GM20431 (cell line): ENCODE measurements around the gene DDX28.
"Not testable (repeated sequence)": the region's sequence is repeated elsewhere in the genome, so short reads cannot be mapped to it uniquely, and the experiment has no call there.

ENCODE experiments used
- in situ Hi-C: fragments of 300-500 bp; cut with MseI, MboI; formaldehyde crosslinking; loops from one replicate; pipeline ENCODE4 v1.15.0; 2020; ENCODE audit warnings: low sequenced_read_pairs; ENCODE audit not compliant: unreplicated experiment

The DDX28 gene

DNA sequence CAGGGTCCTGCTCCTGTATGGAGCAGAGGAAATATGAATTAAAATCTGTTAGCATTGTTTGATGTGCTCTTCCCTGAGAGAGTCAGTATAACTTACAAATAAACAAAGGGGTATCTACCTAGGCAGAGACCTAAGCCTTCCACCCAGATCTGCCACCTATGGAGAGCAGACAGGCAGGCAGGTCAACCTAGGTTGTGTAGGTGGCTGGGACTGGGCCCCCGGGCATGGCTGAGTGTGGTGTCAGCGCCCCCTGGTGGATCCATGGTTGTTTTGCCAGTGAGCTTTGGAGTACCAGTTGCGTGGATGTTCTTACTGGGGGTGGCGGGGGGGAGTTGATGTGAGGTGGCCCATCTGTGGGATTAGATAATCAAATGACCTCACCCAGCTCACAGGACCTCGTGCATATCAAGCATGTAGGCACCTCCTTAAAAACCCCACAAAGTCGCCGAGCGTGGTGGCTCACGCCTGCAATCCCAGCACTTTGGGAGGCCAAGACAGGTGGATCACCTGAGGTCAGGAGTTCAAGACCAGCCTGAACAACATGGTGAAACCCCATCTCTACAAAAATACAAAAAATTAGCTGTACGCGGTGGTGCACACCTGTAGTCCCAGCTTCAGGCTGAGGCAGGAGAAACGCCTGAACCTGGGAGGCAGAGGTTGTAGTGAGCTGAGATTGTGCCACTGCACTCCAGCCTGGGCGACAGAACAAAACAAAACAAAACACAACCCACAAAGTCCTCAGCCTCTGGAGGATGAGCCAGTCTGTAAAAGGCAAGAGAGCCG, 17.7 kb upstream of the DDX28 start:
- in situ Hi-C loops, result no loop called here

DNA sequence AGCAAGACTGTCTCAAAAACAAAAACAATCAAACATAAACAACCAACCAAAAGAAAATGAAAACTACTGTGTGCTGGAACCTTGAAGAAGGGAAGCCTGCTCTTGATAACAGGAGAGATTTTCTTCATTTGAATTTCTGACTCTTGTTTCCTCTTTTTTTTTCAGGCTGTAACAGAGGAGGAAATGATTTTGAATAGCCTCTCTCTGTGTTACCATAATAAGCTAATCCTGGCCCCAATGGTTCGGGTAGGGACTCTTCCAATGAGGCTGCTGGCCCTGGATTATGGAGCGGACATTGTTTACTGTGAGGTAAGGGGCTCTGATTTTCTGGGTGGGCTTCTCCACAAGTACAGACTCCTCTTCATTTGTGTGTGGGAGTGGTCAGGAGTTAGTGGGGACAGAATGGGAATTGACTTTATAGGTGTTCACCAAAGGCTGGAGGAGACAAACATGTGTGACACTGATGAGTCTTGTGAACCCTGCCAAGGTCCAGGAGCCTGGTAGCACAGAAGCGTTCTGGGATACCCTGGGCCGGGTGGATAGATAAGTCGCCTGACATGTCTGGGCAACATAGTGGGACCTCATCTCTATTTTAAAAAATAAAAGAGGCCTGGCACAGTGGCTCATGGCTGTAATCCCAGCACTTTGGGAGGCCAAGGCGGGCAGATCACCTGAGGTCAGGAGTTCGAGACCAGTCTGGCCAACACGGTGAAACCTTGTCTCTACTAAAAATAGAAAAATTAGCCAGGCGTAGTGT, 15.0 kb upstream of the DDX28 start:
- in situ Hi-C loops, result no loop called here

DNA sequence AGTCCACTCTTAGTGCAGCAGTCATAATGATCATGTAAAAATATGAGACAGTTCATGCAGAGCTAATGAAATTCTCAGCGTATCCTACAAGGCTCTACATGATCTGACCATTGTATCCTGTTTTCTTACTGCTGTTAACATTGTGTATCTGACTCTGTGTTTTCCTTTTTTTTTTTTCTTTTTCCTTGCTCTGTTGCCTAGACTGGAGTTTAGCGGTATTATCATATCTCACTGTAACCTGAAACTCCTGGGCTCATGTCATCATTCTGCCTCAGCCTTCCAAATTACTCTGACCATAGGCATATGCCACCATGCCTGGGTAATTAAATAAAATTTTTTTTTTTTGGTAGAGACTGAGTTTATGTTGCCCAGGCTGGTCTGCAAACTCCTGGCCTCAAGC, 12.2 kb upstream of the DDX28 start:
- in situ Hi-C loops, result no loop called here

DNA sequence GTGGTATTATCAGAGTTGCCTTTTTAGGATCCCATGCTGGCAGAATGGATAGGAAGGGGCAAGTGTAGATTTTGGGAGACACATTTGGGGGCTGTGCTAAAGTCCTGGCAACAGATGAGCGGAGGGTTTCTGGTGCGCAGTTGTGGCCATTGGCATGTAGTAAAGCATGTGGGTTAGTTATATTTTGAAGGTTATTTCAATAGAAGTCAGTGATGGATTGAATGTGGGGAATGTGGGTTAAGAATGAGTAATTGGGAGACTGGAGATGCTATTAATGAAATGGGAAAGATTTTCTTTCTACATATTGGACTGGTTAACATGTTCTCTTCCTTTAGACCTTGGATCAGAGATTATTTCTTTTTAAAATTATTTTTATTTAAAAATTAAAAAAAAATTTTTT, 10.1 kb upstream of the DDX28 start:
- in situ Hi-C loops, result no loop called here

DNA sequence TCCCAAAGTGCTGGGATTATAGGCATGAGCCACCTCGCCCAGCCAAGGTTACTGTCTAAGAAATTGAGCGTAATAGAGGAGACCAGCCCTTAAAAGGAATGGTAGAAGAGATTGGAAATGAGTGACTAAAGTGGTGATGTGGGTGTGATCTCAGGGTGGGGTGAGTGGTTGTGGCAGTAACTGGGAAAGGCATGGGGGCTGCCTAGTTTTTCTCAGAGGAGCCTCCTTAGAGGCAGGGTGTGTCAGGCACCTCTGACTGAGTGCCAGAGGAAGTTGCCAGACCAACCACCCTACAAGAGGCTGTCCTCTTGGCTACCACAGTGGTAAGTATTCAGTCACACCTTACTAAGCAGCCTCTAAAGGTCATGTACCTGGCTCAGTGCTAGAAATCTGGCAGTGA, 8.9 kb upstream of the DDX28 start:
- in situ Hi-C loops, result no loop called here

DNA sequence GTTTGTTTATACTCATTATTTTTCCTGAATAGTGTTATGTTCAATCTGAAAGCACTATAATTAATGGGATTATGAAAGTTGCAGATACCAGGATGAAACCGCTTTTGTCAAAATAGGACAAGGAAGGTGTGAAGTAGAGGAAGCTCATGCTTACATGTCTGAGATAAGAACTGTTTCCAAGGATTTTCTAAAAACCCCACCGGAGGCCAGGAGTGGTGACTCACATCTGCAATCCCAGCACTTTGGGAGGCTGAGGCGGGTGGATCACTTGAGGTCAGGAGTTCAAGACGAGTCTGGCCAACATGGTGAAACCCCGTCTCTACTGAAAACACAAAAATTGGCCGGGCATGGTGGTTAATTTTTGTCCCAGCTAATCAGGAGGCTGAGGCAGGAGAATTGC, 7.1 kb upstream of the DDX28 start:
- in situ Hi-C loops, result not testable (repeated sequence)

DNA sequence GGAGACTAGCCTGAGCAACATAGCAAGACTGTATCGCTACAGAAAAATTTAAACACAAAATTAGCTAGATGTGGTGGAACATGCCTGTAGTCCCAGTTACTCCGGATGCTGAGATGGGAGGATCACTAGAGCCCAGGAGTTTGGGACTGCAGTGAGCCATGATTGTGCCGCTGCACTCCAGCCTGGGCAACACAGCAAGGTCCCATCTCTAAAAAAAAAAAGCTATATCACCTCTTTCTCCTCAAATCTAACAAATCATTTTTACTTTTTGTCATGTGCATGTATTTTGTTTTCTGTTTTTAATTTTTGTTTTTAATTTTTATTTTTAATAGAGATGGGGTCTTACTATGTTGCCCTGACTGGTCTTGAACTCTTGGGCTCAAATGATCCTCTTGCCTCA, 6.0 kb upstream of the DDX28 start:
- in situ Hi-C loops, result no loop called here

DNA sequence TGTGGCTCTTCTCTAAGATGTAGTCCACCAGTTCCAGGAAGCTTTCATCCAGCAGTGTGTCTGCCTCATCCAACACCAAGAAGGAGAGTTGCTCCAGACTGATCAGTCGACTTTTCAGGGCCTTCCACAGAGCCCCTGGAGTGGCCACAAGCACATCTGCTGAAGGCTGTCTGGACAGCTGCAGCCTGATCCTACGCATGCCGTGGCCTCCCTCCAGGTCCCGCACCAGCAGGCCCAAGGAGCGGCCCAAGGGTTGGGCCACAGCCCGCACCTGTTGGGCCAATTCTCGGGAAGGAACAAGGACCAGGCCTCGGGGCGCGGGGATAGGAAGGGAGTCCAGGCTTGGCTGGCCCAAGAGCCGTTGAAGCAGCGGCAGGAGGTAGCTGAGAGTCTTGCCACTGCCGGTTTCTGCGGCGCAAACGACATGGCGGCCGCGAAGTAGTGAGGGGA, 729 bp downstream of the DDX28 start:
- in situ Hi-C loops, result no loop called here

DNA sequence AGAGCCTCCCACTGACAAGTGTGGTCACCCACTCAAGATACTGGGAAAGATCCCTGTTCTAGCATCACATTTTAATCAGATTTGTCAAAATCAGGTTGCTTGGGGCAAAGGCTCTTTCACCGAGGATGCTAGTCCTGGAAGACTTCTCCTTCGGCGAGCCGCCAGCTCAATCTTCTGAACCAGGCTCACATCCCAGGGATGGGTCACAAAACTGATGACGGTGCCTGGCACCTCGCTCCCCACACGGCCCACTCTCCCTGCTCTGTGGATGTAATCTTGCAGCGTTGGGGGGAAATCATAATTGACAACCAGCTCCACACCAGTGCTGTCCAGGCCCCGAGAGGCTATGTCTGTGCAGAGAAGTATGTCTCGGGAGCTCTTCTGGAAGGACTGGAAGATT, 1.5 kb downstream of the DDX28 start:
- in situ Hi-C loops, result no loop called here

DNA sequence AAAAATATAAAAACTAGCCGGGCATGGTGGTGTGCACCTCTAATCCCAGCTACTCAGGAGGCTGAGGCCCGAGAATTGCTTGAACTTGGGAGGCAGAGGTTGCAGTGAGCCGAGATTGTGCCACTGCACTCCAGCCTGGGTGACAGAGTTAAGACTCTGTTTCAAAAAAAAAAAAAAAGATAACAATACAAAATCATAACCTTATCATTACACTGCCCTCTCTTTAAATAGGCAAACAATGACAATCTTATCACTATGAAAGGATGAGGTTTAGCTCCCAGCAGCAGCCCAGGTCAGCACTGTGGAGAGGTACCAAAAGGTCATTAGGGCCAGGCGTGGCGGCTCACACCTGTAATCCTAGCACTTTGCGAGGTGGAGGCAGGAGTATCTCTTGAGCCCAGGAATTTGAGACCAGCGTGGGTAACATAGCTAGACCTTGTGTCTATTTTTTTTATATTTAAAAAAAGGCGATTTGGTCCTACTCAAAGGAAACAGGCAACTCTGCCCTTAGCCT, 3.8 kb downstream of the DDX28 start:
- in situ Hi-C loops, result no loop called here

DNA sequence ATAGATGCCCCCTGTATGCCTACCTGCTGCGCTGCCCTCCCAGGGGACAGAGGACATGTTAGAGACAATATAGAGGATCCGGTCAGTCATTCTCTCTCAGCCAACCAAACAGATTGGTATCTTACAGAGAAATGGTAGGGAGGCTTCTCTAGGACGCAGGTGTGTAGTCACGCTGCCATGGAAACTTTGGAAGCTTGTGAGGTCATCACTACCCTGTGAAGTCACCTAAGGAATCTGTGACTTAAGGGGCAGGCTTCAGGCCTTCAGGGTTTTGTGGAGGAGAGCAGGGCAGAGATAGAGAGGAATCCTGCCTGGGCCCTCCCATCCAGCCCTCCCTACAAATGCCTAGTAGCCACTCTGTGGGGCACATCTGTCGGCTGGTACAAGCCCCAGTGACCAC, 7.4 kb downstream of the DDX28 start, which contains the start of gene DPEP2NB:
Gene DPEP2NB, minus strand, starts transcription at position 231 of the 400 bp plus-strand sequence. Its CDS starts 141 bp downstream, at position 90.
- in situ Hi-C loops, result no loop called here

DNA sequence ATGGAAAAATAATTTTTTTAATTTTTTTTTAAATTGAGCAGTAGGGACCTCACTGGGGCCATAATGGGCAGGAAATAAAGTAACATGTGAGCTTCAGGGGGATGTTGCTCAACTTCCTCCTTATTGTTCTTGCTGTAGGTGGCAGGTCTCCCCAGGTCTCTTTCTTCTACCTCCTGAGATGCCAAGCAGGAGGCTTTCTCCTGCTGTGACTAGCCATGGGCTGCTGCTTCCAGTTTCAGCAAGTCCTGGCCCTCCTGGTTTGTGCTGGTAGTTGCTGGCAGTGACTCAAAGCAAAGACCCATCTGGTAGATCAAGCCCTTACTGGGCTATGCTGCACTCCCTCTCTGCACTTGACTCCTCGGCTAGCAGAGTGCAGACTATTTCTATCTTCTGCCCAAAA, 9.6 kb downstream of the DDX28 start:
- in situ Hi-C loops, result no loop called here

DNA sequence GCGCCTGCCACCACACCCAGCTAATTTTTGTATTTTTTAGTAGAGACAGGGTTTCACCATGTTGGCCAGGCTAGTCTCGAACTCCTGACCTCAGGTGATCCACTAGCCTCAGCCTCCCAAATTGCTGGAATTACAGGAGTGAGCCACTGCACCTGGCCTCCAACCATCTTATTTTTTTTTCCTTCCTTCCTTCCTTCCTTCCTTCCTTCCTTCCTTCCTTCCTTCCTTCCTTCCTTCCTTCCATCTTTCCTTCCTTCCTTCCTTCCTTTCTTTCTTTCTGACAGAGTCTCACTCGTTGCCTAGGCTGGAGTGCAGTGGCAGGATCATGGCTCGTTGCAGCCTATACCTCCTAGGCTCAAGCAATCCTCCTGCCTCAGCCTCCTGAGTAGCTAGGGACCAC, 13.2 kb downstream of the DDX28 start:
- in situ Hi-C loops, result not testable (repeated sequence)

DNA sequence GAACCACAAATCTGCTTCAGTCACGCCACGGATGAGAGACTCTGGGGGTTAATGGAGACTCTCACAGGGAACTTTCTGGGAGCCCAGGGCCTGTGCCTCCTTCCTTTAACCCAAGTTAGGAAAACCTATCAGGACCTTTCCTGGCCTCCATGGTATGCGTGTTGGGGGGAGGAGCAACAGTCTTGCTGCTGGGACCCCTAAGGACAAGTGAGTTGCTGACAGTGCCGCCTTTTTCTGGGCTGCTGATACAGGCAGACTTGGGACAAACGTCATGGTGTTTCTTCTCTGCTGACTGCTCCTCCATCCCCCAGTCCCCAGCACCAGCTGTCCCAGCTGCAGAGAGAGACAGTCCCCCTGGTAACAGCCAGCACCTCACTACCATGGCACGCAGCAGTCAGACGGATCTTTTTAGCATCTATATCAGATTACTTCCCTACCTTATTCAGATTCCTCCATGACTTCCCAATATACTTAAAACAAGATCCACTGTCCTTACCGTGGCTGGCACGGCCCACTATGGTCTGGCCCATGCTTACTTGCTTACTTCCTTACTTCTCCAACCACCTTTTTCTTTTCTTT, 13.8 kb downstream of the DDX28 start:
- in situ Hi-C loops, result no loop called here

DNA sequence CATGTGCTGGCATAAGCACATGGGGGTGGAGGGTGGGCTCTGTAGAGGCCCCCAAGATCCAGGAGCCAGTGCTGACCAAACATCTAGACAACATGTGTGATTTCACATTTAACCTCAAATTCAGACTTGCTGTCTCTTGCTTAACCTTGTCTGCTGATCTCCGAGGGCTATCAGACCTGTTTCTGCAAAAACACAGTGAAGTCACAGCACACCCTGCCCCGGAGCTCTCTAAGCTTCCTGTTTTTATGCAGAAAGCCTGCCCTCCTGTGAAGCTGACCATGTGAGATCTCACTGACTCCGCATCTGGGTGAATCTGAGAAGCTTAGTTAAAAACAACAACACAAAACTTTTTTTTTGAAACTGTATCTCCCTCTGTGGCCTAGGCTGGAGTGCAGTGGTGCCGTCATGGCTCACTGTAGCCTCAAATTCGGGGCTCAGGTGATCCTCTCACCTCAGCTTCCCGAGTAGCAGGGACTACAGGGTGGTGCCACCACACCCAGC, 17.2 kb downstream of the DDX28 start:
- in situ Hi-C loops, result no loop called here

DNA sequence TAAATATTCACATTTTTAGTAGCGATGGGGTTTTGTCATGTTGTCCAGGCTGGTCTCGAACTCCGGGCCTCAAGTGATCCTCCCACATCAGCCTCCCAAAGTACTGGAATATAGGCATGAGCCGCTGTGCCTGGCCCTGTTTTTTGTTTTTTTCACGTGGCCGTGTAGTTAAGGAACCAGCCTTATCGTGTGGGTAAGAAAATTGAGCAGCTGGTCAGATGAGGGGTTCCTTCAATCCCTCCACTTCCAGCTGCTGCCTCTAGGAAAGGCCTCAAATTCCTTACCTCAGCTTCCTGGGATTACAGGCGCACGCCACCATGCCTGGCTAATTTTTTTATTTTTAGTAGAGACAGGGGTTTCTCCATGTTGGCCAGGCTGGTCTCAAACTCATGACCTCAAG, 17.8 kb downstream of the DDX28 start:
- in situ Hi-C loops, result no loop called here

DNA sequence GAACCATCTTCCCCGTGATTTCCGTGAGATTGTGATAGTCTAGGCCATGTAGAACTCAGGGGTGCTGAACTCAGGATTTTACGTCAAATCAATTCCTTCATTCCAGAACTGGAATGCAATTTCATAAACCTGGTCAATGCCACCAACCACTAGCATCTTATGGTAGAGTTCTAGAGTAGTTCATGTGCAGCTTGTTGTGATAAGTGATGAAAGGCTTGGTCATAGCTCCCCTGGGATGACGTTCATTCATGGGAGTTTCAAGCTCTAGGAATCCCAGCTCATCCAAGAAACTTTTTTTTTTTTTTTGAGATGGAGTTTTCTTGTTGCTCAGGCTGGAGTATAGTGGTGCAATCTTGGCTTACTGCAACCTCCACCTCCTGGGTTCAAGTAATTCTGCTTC, 20.0 kb downstream of the DDX28 start:
- in situ Hi-C loops, result no loop called here

DNA sequence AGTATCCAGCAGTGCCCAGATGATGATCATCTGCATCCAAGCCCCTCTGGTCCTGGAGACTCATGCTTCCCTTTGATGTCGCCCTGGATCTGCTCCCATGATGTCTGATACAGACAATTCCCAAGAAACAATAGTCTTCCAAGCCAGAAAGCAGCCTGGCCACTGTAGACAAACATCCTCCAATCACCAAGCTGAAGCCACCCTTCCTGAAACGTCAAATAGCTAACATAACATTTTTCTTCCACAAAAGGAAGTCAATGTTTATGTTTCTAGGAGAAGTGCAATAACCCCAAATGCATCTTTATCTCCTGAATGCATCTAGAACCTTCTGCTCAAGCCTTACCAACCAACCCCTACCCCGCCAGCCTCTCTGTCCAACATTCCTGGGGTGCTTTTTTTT, 22.6 kb downstream of the DDX28 start:
- in situ Hi-C loops, result no loop called here

DNA sequence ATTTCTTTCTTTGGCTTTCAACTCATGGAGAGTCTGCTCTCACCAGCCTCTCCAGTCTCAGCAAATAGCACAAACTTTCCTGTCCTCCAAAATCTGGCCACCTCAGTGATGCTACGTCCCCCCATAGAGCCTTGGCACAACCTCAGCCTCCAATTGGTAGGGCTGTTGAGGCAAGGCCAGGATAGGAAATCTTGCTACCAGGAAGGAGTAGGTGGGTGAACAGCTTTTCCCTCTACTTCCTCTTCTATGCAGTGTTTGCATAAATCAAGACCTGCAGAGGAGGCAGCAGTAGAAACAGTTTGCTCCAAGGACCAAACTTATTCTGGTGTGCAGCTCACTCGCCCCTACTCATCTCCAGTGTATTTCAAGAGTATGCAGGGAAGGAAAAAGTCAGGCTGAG, 23.0 kb downstream of the DDX28 start:
- in situ Hi-C loops, result no loop called here

DNA sequence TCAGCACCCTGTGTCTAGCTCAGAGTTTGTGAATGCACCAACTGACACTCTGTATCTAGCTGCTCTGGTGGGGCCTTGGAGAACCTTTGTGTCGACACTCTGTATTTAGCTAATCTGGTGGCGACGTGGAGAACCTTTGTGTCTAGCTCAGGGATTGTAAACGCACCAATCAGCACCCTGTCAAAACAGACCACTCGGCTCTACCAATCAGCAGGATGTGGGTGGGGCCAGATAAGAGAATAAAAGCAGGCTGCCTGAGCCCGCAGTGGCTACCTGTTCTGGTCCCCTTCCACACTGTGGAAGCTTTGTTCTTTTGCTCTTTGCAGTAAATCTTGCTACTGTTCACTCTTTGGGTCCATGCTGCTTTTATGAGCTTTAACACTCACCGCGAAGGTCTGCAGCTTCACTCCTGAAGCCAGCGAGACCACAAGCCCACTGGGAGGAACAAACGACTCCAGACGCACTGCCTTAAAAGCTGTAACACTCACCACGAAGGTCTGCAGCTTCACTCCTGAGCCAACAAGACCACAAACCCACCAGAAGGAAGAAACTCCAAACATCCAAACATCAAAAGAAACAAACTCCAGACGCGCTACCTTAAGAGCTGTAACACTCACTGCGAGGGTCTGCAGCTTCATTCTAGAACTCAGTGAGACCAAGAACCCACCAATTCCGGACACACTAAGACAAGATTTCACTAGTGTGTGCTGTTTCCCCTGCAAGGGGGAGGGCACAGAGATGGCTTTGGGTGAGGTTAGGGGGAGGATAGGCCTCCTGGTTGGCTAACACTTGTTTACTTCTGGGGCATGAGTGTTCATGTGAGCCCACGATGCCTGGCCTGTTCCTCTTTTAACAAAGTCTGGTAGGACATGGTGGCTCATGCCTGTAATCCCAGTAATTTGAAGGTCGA, 24.0 kb downstream of the DDX28 start, which contains the start of gene DPEP2:
Gene DPEP2, minus strand, starts transcription at position 706 of the 910 bp plus-strand sequence. CDS start 6,272 bp downstream, outside the sequence.
- in situ Hi-C loops, result not testable (repeated sequence)
